22Rv1 (cell line): ENCODE results near the gene RGS4.

ENCODE experiments used
- H3K27ac ChIP-seq: fragments of 450-650 bp; 2 replicates; pipeline ENCODE4 v1.5.1; 2017
- CTCF ChIP-seq: fragments of 450-650 bp; IDR thresholded peaks from 2 replicates; pipeline ENCODE4 v1.5.1; 2017; ENCODE audit warnings: mild to moderate bottlenecking
- ZFX ChIP-seq: fragments of 450-650 bp; IDR thresholded peaks from 2 replicates; pipeline ENCODE4 v1.6.1; 2017; ENCODE audit warnings: antibody characterized with exemption, borderline replicate concordance

Gene RGS4

GRCh38 chr1:163039707-163040093 is 29.5 kb upstream of the RGS4 start:
- TF ChIP-seq CTCF: no peak
- no peak overlapping the region for H3K27ac ChIP-seq

- TF ChIP-seq ZFX (no peak), CTCF (no peak)
- no peak overlapping the region for H3K27ac ChIP-seq
Measured at GRCh38 chr1:163046071-163046470, 23.1 kb upstream of the RGS4 start.

GRCh38 chr1:163047951-163048659 is 21.1 kb upstream of the RGS4 start:
- H3K27ac ChIP-seq: no peak overlapping the region
- no peak for TF ChIP-seq ZFX
- TF ChIP-seq CTCF: no peak

- TF ChIP-seq CTCF (no peak), ZFX (no peak)
Measured at GRCh38 chr1:163048869-163049268, 20.3 kb upstream of the RGS4 start.

GRCh38 chr1:163049296-163049695 is 19.9 kb upstream of the RGS4 start:
- no peak overlapping the region for H3K27ac ChIP-seq
- TF ChIP-seq CTCF: no peak

More at GRCh38 chr1:163048869-163049268, 20.3 kb upstream of the RGS4 start:
- H3K27ac ChIP-seq: no peak overlapping the region

GRCh38 chr1:163050496-163050895 is 18.7 kb upstream of the RGS4 start:
- TF ChIP-seq ZFX (no peak), CTCF (no peak)
- no peak overlapping the region for H3K27ac ChIP-seq

- no peak for TF ChIP-seq ZFX
- TF ChIP-seq CTCF: no peak
- H3K27ac ChIP-seq: no peak overlapping the region
Measured at GRCh38 chr1:163054181-163054591, 15.0 kb upstream of the RGS4 start.
